HK-2 (cell line): ENCODE measurements around the gene RNF157.
"Not testable (repeated sequence)": the region's sequence is repeated elsewhere in the genome, so short reads cannot be mapped to it uniquely, and the experiment has no call there.

Experiments
- DNase-seq: peaks from one replicate; pipeline ENCODE4 v3.0.0-alpha.2; 2018; ENCODE audit not compliant: unreplicated experiment

RNF157 gene

DNA sequence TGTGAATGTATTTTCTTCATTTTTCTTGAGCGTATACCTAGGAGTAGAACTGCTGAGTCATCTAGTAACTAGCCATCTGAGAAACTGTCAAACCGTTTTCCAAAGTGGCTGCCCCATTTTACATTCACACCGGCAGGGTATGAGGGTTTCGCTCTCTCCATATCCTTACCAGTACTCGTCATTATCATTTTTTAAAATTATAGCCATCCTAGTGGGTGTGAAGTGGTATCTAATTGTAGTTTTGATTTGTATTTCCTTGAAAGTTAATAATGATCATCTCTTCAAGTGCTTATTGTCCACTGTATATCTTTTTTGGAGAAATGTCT lies 6.0 kb downstream of the RNF157 start:
- DNase-seq: no peak

DNA sequence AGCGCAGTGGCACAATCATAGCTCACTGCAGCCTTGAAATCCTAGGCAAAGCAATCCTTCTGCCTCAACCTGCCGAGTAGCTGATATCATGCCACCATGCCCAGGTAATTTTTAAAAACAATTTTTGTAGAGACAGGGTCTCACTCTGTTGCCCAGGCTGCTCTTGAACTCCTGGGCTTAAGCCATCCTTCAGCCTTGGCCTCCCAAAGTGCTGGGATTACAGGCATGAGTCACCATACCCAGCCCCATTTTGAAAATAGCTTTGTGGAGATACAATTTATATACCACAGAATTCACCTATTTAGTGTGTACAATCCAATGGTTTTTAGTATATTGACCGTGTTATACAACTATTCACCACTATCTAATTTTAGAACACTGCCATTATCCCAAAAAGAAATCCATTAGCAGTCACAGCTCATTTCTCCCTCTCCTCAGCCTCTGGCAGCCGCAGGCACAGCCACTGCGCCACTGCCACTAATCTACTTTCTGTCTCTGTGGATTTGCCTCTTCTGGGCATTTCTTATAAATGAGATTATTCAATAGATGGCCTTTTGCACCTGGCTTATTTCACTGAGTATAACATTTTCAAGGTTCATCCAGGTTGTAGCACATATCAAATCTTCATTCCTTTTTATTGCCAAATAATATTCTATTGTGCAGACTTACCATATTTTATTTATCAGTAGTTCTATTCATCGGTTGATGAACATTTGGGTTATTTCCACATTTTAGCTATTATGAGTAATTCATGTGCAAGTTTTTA lies 6.5 kb downstream of the RNF157 start:
- no peak for DNase-seq

DNA sequence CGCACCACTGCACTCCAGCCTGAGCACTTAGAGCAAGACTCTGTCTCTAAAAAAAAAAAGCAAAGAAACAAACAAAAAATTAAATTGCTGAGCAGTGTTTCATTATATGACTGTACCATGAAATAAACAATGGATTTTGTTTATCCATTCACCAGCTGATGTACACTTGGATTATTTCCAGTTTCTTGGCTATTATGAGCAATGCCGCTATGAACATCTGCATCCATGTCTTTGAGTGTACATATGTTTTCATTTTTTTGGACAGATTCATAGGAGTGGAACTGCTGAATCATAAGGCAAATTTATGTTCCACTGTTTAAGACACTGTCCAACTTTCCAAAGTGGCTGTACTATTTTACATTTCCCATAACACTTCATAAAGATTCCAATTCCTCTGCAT lies 8.0 kb downstream of the RNF157 start:
- no peak for DNase-seq

DNA sequence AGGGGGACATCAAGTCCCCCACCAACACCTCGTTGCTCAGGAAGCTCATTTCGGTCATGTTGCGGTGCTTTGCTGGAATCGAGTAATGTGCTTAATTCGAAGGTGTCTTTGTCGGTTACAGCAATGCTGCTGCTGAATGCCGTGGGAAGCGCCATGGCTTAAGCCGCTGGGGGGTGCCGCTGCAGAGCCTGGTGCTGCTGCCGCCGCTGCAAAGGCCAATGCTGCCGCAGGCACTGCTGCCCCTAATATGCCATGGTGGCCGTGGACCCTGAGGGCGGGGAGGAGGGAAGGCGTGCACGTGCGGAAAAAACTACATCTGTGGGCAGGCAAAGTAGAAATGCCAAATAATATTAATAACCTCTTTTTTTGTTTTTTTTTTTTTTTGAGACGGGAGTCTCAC lies 13.5 kb downstream of the RNF157 start:
- not testable (repeated sequence) for DNase-seq

DNA sequence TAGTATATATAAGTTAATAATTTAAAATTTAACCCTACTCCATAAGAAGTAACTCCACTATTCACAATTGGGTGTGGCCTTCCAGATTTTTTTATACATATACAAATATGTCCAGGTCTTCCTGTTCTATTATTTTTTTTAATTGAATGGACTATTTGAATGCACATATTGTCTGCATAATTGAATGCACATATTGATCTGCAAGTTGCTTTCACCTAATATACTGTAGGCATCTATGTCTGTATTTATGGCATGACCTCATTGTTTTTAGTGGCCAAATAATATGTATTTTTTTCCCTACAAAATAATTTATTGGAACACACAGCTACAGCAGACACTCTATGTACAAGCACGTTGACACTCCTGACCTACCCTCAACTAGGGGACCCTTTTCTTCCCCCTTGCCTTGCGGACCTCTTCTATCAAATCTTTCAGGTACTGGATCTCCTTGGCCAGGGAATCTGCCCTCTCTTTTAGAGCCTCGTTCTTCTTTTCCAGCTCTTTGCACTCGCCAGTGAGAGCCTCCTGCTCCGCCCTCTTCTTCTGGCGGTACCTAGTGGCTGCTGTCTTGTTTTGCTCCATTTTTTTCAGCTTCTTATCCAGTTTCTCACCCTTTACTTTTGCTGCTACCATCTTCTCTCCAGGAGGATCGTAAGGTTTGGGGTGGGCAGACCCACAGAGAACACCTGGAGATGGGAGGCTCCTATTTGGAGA lies 14.8 kb downstream of the RNF157 start:
- not testable (repeated sequence) for DNase-seq

DNA sequence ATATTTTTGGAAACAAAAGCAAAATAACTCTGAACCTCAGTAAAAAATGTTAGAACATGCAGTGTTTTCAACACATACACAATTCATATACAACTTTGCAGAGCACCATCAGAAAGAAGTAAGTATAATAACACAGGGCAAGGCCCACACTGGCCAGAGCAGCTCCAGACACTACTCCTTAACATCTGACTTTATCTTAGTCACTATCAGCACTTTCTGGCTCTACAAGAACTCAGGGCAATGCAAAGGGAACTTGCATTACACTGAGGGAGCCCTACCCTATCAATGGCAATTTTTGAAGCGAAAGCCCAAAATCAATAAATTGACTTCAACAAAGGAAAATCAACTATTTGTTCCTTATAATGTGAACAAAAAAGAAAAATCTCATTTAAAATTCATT lies 16.5 kb downstream of the RNF157 start:
- DNase-seq: no peak

DNA sequence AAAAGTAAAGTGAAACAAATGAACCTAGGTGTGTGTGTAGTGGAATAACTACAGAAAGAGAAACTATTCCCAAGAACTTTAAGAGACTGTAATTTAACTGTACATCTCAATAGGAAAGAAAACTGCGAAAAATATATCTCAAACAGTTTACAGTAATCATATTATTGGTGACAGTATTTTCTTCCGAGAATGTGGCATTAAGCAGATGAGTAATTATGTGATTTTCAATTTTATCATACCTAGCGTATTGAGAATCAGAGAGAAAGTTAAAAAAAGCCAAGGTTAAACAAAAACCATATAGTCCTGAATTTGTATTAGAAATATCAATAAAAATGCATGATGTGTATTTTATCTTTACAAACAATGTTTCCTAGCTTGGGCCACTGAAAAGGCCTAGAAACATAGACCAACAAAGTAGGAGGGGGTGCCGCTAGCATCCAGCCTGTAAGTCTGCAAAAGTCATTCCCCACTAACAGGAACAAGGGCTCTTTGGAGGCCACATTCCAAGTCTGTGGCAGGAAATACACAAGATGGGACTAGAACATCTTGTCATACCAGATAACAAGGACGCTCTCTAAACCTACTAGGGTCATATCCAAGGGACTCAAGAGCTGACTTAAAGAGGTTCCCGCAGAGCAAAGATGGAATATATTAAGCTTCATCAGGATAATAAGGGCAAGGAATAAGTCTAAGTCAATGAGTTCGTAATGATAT lies 20.5 kb downstream of the RNF157 start:
- no peak for DNase-seq

DNA sequence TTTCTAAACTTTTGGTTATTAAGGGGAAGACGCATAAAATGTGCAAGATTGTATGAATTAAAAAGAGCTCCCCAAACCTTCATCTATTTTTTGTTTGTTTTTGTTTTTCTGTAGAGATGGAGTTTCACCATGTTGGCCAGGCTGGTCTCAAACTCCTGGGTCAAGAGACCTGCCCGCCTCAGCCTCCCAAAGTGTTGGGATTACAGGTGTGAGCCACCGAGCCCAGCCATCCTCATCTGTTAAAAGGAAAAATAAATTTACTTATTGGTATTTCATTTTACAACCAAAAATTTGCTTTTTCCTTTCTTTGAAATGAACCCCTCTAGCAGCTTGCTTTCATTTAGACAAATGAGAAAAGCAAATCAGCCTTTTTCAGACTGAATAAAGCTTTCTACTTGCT lies 23.2 kb downstream of the RNF157 start:
- no peak for DNase-seq

DNA sequence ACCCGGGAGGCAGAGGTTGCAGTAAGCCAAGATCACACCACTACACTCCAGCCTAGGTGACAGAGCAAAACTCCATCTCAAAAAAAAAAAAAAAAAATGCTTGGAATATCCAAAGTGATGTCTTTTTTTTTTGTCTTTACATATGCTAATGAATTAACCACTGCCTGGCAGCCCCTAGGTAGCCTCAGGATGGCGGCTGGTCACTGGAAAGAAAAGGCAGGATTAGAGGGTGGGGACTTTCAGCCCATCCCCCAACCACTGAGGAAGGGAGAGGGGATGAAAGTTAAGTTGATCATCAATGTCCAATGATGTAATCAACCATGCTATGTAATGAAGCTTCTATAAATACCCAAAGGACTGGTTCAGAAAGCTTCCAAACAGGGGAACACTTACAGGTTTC lies 26.8 kb downstream of the RNF157 start:
- DNase-seq: no peak

DNA sequence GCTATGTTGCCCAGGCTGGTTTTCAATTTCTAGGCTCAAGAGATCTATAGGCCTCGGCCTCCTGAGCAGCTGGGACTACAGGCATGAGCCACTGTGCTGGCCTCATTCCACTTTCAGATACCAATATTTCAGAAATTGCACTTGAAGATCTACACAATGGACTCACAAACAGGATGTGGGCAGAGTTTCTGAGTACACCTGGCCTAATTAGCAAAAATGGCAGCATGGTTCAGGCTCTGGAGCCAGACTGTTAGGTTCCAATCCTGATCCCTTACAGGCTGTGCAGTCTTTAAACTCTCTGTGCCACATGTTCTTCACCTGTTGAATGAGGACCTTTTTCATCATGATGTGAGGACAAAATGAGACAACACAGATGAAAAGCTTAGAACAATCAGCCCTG lies 32.2 kb downstream of the RNF157 start:
- DNase-seq: no peak

DNA sequence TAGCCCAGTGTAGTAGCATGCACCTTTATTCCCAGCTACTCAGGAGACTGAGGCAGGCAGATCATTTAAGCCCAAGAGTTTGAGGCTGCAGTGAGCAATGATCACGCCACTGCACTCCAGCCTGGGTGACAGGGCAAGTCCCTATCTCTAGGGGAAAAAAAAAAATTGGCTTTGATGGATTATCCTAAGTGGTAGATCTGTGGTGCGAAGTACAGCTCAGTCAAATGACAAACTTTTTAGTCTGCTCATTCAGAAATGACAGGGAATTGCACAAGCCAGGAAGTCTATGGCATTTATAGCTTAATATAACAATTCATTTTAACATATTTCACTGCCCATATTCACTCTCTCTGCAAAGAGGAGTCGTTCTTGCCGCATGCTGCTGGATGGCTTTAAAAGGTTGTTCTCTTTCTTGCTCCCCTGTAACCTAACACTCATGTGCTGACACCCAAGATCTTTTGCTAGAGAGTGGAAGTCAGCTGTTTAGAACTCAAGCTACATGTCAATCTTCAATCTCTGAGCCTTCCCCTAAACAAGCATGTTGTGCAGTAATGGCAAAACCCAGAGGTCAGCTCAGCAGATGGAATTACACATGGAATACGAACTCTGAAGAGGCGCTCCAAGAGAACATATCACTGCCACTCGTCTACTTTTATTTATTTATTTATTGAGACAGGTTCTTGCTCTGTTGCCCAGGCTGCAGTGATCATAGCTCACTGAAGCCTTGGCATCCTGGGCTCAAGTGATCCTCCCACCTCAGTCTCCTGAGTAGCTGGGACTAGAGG lies 32.8 kb downstream of the RNF157 start:
- DNase-seq: no peak

DNA sequence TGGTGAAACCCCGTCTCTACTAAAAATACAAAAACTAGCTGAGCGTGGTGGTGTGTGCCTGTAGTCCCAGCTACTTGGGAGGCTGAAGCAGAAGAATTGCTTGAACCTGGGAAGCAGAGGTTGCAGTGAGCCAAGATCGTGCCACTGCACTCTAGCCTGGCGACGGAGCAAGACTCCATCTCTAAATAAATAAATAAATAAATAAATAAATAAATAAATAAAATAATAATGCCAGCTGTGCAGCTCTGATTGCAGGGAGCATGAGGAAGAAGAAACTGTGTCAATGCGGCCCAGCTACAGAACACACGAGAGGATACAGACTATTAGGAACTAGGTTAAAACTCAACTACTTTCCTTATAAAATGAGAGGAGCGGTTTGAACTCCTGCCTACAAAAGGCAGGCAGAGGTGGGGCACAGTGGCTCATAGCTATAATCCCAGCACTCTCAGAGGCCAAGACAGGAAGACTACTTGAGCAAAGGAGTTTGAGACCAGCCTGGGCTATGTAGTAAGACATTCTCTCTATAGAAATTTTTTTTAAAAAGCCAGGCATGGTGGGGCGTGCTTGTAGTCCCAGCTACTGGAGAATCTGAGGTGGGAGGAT lies 34.6 kb downstream of the RNF157 start:
- DNase-seq: not testable (repeated sequence)

DNA sequence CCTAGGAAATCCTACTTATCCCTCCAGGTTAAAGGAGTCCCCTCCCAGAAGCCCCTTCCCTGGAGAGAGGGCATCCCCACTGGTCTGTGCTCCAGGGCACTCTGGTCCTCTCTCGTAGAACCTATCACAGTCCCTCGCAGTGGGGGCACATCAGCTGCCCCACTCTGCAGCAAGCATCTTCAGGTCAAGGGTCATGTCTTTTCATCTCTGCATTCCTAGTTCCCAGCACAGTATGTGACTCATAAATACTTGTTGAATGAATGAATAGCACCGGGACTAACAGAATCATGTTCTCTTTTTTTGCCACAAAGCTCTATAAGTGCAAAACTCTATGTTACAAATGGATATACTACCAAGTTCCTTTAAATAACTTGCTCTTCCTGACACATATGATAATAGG lies 36.0 kb downstream of the RNF157 start:
- peak; percentile 8 for DNase-seq

DNA sequence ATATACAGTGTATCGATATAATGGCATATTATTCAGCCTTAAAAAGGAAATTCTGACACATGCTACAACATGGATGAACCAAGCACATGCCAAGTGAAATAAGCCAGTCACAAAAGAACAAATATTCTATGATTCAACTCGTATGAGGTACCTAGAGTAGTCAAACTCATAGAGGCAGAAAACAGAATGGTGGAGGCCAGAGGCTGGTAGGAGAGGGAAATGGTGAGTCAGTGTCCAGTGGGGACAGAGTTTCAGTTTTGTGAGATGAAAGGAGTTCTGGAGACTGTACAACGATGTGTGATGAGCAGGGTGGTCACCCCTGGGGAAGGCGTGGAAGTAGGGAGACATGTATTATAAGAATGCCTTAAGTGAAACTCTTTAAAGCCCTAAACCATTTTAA lies 39.9 kb downstream of the RNF157 start:
- DNase-seq: no peak

DNA sequence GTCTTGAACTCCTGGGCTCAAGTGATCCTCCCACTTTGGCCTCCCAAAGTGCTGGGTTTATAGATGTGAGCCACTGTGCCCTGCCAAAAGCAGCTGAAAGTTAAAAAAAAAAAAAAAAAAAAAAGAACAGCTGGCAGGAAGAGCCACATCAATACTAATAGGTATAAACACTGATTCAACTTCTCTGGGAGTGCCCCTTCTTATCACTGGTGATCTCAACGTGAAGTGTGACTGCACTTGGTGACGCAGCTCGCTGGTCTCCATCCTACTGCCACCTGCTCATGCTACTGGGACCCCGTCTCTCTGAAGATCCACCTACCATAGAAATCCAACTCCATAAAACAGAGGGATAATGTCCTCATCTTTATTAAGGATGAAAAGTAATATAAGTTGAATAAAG lies 40.8 kb downstream of the RNF157 start:
- DNase-seq: no peak

DNA sequence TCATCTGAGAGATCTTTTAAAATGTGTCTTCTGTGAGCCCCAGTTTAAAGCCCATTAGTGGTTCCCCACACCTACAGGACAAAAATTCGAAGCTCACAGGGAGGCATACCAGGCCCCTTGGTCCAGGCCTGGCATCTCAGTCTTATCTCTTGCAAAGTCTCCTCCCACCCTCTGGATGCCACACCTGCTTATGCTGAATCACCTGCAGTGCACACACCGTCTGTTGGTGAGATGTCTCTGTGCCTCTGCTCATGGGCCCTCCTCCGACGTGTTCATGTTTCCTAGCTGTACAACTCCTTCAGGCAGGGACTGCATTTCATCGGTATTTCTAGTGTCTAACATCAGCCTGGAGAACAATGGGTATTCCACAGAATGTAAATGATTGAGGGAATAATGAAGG lies 41.6 kb downstream of the RNF157 start:
- no peak for DNase-seq

DNA sequence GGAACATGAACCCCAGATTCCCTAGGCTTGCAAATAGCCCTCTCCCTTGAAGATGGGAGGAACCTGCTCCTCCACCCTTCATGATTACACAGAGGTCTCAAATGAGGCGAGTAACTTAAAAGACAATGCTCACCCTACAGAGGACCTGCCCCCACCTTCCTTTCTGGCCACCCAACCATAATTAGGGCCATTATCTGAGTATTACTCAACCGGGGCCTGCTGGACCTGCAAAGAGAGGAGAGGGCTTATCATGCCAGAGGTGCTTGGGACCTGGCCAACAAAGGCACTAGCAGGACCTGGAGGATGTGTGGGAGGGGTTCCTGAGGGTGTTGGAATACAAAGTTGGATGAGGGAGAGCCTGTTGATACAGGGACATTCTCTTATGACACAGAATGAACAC lies 42.4 kb downstream of the RNF157 start:
- no peak for DNase-seq

DNA sequence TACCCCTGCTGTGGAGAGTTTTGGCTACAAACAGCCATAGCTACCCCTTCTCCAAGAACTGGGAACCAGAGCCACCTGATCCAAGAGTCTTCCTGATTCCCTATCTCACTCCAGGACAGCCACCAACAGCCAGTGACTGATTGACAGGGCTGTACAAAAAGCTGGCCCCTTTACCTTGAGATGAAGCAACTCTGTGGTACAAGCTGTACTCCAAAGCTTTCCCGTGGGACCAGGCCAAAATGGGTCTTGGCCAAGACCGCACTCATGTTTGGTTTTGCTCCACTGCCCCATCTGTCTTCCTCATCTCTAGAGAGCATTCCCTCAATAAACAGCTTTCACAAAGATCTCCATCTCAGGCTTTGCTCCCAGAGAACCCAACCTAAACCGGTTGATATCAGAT lies 43.6 kb downstream of the RNF157 start:
- no peak for DNase-seq

DNA sequence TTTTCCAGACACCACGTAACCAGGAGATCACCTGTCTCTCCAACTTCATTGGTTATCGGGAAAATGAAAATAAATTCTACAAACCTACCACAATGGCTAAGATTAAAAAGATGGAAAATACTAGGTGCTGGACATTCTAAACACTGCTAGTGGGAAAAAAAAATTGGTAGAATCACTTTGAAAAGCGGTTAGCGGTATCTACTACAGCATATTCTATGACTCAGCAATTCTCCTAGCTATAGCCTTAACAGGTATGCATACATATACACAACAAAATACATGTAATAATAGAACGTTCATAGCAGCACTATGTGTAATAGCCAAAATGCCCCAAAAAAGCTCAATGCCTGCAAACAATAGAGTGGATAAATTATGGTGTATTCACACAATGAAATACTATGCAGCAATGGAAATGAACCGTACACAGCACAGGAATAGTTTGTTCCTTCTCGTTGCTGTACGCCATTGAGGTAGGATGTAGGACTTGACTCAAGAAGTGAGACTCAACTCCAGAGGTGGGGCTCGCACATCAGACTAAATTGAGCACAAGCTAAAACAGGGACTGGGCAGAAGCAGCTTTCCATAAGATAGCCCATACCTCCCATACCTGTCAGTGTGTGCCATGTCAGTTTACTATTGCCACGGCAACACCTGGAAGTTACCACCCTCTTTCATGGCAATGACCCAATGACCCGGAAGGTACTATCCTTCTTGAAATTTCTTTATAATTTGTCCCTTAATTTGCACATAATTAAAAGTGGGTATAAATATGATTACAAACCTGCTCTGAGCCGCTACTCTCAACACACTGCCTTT lies 44.8 kb downstream of the RNF157 start:
- DNase-seq: no peak

DNA sequence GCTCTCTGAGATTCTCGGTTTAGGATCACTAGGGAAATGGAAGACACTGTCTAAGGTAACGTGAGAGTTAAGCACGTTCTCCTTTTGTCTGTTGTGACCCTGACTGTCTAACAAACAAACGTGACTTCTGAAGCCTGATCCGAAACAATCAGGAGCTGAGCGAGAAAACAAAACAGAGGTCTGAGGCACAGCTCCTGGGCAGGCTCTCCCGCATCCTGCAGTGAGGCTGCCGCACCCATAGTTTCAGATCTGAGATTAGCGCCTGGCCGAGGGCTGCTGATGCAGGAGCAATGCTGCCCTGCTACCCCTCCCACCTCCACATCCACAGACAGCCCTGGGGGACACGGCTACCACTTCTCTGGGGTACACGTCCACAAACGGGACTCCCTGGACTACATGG lies 46.7 kb downstream of the RNF157 start:
- no peak for DNase-seq

DNA sequence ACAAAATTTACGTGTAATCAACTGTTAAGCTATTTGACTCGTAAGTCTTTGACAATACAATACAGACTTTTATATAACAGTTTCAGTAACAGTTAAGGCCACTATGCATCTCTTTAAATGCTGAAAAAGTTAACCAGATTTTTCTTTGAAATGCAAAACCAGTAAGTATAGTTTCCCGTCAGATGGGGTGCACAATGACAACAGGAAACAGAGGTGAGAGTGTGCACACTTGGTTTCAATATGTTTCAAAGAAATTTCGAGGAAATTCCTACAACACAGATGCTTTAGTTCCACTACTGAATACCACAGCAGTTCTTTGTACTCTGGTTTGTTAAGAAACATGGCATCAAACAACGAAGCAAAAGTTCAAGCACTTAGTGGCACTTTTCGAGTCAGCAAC lies 48.4 kb downstream of the RNF157 start:
- DNase-seq: no peak
